Stimulated activated CD8-positive, alpha-beta memory T cell treated with anti-CD3 and anti-CD28 coated beads, Interleukin-12 subunit alpha, Interleukin-12 subunit beta, amount 100 ng/mL, for 24 hours (primary cell): Measurements from ENCODE around the gene IGSF21.

Experiments used
- DNase-seq: peaks from one replicate; pipeline ENCODE4 v3.0.0-alpha.2; 2020; ENCODE audit errors: extremely low read depth

The IGSF21 gene

GRCh38 chr1:18419113-18419844, 311.7 kb downstream of the IGSF21 start:
- no peak for DNase-seq

GRCh38 chr1:18419845-18420184, 312.2 kb downstream of the IGSF21 start:
- DNase-seq, result no peak

GRCh38 chr1:18422076-18422777, 314.6 kb downstream of the IGSF21 start:
- no peak for DNase-seq

GRCh38 chr1:18422954-18423353, 315.4 kb downstream of the IGSF21 start:
- DNase-seq, result no peak

- DNase-seq, result no peak
These were observed 319.0 kb downstream of the IGSF21 start for GRCh38 chr1:18426580-18426979.
